SK-N-SH (cell line): ENCODE measurements around the gene WT1. TPM values are rescaled to one million over a fixed set of nuclear protein-coding genes. Genes with fewer than 3 reads are reported as not detected.
A peak's percentile ranks its signal among the peaks of the same experiment; 100 is the strongest.

Source experiments
- CTCF ChIA-PET: fragments of 300-600, 350-600 bp; formaldehyde crosslinking; extraction: SDS; loops from one replicate; lab custom pipeline; 2021; lab: Yijun Ruan, JAX
- POLR2A ChIA-PET: fragments of 350-600 bp; sonication (Branson Sonifier 250); formaldehyde crosslinking; extraction: SDS; loops from one replicate; lab custom pipeline; 2020; ENCODE audit warnings: antibody characterized with exemption, inconsistent platforms; lab: Yijun Ruan, JAX
- DNase-seq: peaks from one replicate; pipeline ENCODE4 v3.0.0; 2012
- H2AFZ ChIP-seq: fragments of 200-600 bp; sonication (generic); 2 replicates; pipeline ENCODE4 v1.8.1; 2016; ENCODE audit warnings: antibody characterized with exemption, mild to moderate bottlenecking, low read depth
- H3F3A ChIP-seq: fragments of 200-600 bp; sonication (generic); replicated peaks from 2 replicates; pipeline ENCODE3; 2016; ENCODE audit warnings: antibody characterized with exemption, mild to moderate bottlenecking; ENCODE audit not compliant: insufficient read depth
- H3K27ac ChIP-seq, 2 experiments: fragments of 200-500 bp in 1 of 2; fragments of 200-600 bp in 1 of 2; sonication (Bioruptor generic) in 1 of 2; sonication (generic), shearing (Covaris generic) in 1 of 2; 2 replicates each; pipeline versions ENCODE4 v1.5.1 to v1.6.1; 2014 to 2016; ENCODE audit warnings: low read depth in 2 of 2, inconsistent platforms in 1 of 2, low read length in 1 of 2, mild to moderate bottlenecking in 1 of 2, mixed read lengths in 1 of 2
- H3K27me3 ChIP-seq: fragments of 200-600 bp; sonication (generic), shearing (Covaris generic); 2 replicates; pipeline ENCODE4 v1.6.1; 2016; ENCODE audit warnings: mixed run types; ENCODE audit not compliant: insufficient read depth
- H3K36me3 ChIP-seq, 2 experiments: fragments of 200-500 bp in 1 of 2; fragments of 200-600 bp in 1 of 2; sonication (Bioruptor generic) in 1 of 2; sonication (generic) in 1 of 2; replicated peaks in 1 of 2; 2 replicates each; pipeline versions ENCODE3 to v1.5.1; 2014 to 2016; ENCODE audit warnings: low read length in 1 of 2, mild to moderate bottlenecking in 1 of 2; ENCODE audit not compliant: insufficient read depth in 2 of 2, control insufficient read depth in 1 of 2
- H3K4me1 ChIP-seq, 2 experiments: fragments of 200-500 bp in 1 of 2; fragments of 200-600 bp in 1 of 2; sonication (Bioruptor generic) in 1 of 2; sonication (generic), shearing (Covaris generic) in 1 of 2; 2 replicates each; pipeline versions ENCODE4 v1.5.1 to v1.6.1; 2014 to 2016; ENCODE audit warnings: low read depth in 1 of 2, low read length in 1 of 2, mixed run types in 1 of 2; ENCODE audit not compliant: insufficient read depth in 2 of 2, control insufficient read depth in 1 of 2
- H3K4me2 ChIP-seq: fragments of 200-600 bp; sonication (generic), shearing (Covaris generic); 2 replicates; pipeline ENCODE4 v1.6.1; 2017; ENCODE audit warnings: mixed run types
- H3K4me3 ChIP-seq, 2 experiments: fragments of 200-500 bp in 1 of 2; fragments of 200-600 bp in 1 of 2; sonication (Bioruptor generic) in 1 of 2; sonication (generic), shearing (Covaris generic) in 1 of 2; 2 replicates each; pipeline versions ENCODE4 v1.5.1 to v1.8.1; 2014 to 2016; ENCODE audit warnings: low read depth in 2 of 2, inconsistent platforms in 1 of 2, low read length in 1 of 2, mild to moderate bottlenecking in 1 of 2, mixed read lengths in 1 of 2, moderate library complexity in 1 of 2
- H3K79me2 ChIP-seq: fragments of 200-600 bp; sonication (generic); 2 replicates; pipeline ENCODE4 v1.8.1; 2017; ENCODE audit warnings: mild to moderate bottlenecking; ENCODE audit not compliant: insufficient read depth
- H3K9ac ChIP-seq: fragments of 200-600 bp; sonication (generic); 2 replicates; pipeline ENCODE4 v1.6.1; 2017; ENCODE audit warnings: mixed run types
- H3K9me2 ChIP-seq: fragments of 200-600 bp; sonication (generic); 2 replicates; pipeline ENCODE4 v1.6.1; 2017; ENCODE audit warnings: mixed run types
- H3K9me3 ChIP-seq: fragments of 200-600 bp; sonication (generic); 2 replicates; pipeline ENCODE4 v1.6.1; 2017; ENCODE audit warnings: mixed run types, mild to moderate bottlenecking, moderate library complexity
- H4K20me1 ChIP-seq: fragments of 200-600 bp; sonication (generic); 2 replicates; pipeline ENCODE4 v1.6.1; 2017; ENCODE audit warnings: mild to moderate bottlenecking, mixed run types; ENCODE audit not compliant: insufficient read depth
- CTCF ChIP-seq: fragments of 200-600 bp; sonication (generic); IDR thresholded peaks from 2 replicates; pipeline ENCODE4 v1.6.1; 2017; ENCODE audit warnings: antibody characterized with exemption, mild to moderate bottlenecking, moderate library complexity
- ELF1 ChIP-seq: IDR thresholded peaks from 2 replicates; pipeline ENCODE4 v1.4.0; 2012
- FOSL2 ChIP-seq: IDR thresholded peaks from 2 replicates; pipeline ENCODE4 v1.4.0; 2012; ENCODE audit warnings: low read depth, mild to moderate bottlenecking, moderate library complexity, borderline replicate concordance
- FOXJ3 ChIP-seq: sonication (generic); formaldehyde crosslinking; IDR thresholded peaks from 2 replicates; pipeline ENCODE4 v1.5.1; 2020; ENCODE audit warnings: mild to moderate bottlenecking, missing genetic modification reagents
- IRF3 ChIP-seq: fragments of 150-350 bp; IDR thresholded peaks from 2 replicates; pipeline ENCODE4 v1.6.1; 2016; ENCODE audit warnings: mild to moderate bottlenecking, low read depth, low read length
- MAX ChIP-seq: IDR thresholded peaks from 2 replicates; pipeline ENCODE4 v1.4.0; 2012; ENCODE audit warnings: low read depth
- MEF2A ChIP-seq: IDR thresholded peaks from 2 replicates; pipeline ENCODE4 v1.4.0; 2012; ENCODE audit warnings: low read depth, borderline replicate concordance
- NFIC ChIP-seq: IDR thresholded peaks from 2 replicates; pipeline ENCODE4 v1.4.0; 2012; ENCODE audit warnings: borderline replicate concordance
- PBX3 ChIP-seq: IDR thresholded peaks from 2 replicates; pipeline ENCODE4; 2012
- RAD21 ChIP-seq: IDR thresholded peaks from 2 replicates; pipeline ENCODE4 v1.6.1; 2012; ENCODE audit warnings: mild to moderate bottlenecking, low read length
- RCOR1 ChIP-seq: fragments of 150-350 bp; IDR thresholded peaks from 2 replicates; pipeline ENCODE4 v1.6.1; 2017; ENCODE audit warnings: antibody characterized with exemption, low read length
- SIN3A ChIP-seq: IDR thresholded peaks from 2 replicates; pipeline ENCODE4 v1.6.1; 2012; ENCODE audit warnings: low read depth, mild to moderate bottlenecking, low read length, moderate library complexity, borderline replicate concordance
- SMC3 ChIP-seq: IDR thresholded peaks from 2 replicates; pipeline ENCODE4 v1.6.1; 2012; ENCODE audit warnings: low read depth, low read length, improper control_type of control experiment
- TCF12 ChIP-seq: IDR thresholded peaks from 2 replicates; pipeline ENCODE4 v1.4.0; 2012
- USF1 ChIP-seq: IDR thresholded peaks from 2 replicates; pipeline ENCODE4 v1.4.0; 2012; ENCODE audit warnings: low read depth, borderline replicate concordance
- USF2 ChIP-seq: fragments of 150-350 bp; IDR thresholded peaks from 2 replicates; pipeline ENCODE4 v1.6.1; 2017; ENCODE audit warnings: antibody characterized with exemption, low read length, low read depth, borderline replicate concordance
- ZBTB33 ChIP-seq: IDR thresholded peaks from 2 replicates; pipeline ENCODE4 v1.4.0; 2012; ENCODE audit warnings: low read depth, borderline replicate concordance
- WGBS: methylation state at CpG from one replicate; pipeline ENCODE4 v1.1.6; 2017; ENCODE audit warnings: low lambda C conversion rate; 5-methylcytosine and 5-hydroxymethylcytosine counted together
- polyA plus RNA-seq, 3 experiments: library from polyadenylated mRNA; depleted of rRNA; stranded (reverse); fragments of >200 nt; gene quantifications; 2 replicates each; pipeline ENCODE4 v1.2.3, GENCODE V29; 2012

The WT1 gene
- polyA plus RNA-seq, 1 of the 3 experiments (the other 2 are of a cell fraction) = 0.49 TPM

GRCh38 chr11:32391956-32392553 is 43.3 kb downstream of the WT1 start (continued):
- TF ChIP-seq PBX3 = peak; percentile 92
- TF ChIP-seq FOSL2 = peak; percentile 77; the same call in 1 of the 2 replicates
- no peak for TF ChIP-seq USF1
- TF ChIP-seq SIN3A = peak; percentile 44; the same call in 1 of the 2 replicates
- 0 out of 2 replicates have a peak, but pooled peaks have one; percentile 14 for TF ChIP-seq MEF2A
- no peak for TF ChIP-seq RCOR1
- TF ChIP-seq RAD21 = no peak
- no peak for TF ChIP-seq IRF3
- TF ChIP-seq FOXJ3 (CRISPR knock-in tag) = no peak
- TF ChIP-seq ZBTB33 = no peak
- no peak for TF ChIP-seq SMC3
- TF ChIP-seq TCF12 = peak; percentile 97
- no peak for TF ChIP-seq USF2
- peak; percentile 51 for TF ChIP-seq MAX

- DNase-seq = no peak
- Histone ChIP-seq H3F3A (peaks cover under 1% of the 10 kb centered on the region), H3K36me3 (no peaks in the 10 kb centered on the region), H3K4me2 (no peak overlapping the region), H3K9ac (no peak overlapping the region), H3K4me1 (peaks cover 0 to 73% of the 10 kb centered on the region in 2 experiments), H3K9me3 (no peaks in the 10 kb centered on the region), H3K79me2 (no peaks in the 10 kb centered on the region), H2AFZ (no peak overlapping the region), H3K27me3 (no peaks in the 10 kb centered on the region; the same call in 1 of the 2 replicates), H3K4me3 (no peak overlapping the region), H4K20me1 (no peaks in the 10 kb centered on the region), H3K9me2 (no peaks in the 10 kb centered on the region), H3K27ac (no peak overlapping the region)
- ChIA-PET POLR2A (no interaction called here), CTCF (no interaction called here)
- TF ChIP-seq CTCF (no peak), RCOR1 (no peak), ELF1 (no peak), NFIC (no peak)
- WGBS = 71% methylated on average over 3 of the region's 3 CpGs
Measured at GRCh38 chr11:32391479-32391878, 43.9 kb downstream of the WT1 start.
